OCI-LY1 (cell line): ENCODE results near the gene ANTXR1.

ENCODE experiments used
- CTCF ChIP-seq: fragments of 200-600 bp; sonication (generic), shearing (Covaris generic); IDR thresholded peaks from 2 replicates; pipeline ENCODE4 v1.5.1; 2017; ENCODE audit warnings: mild to moderate bottlenecking, antibody characterized with exemption, low read length, moderate library complexity, mixed read lengths
- EZH2 ChIP-seq: fragments of 200-600 bp; sonication (generic), shearing (Covaris generic); IDR thresholded peaks from 2 replicates; pipeline ENCODE4 v1.8.0; 2017; ENCODE audit warnings: borderline replicate concordance, mixed run types, mild to moderate bottlenecking, antibody characterized with exemption, low read length, moderate library complexity, mixed read lengths

GRCh38 chr2:69133898-69134297 is 120.9 kb downstream of the ANTXR1 start:
- TF ChIP-seq CTCF (no peak), EZH2 (no peak)
